ENCODE results near the gene STIP1. TPM values are rescaled to one million over a fixed set of nuclear protein-coding genes. Genes with fewer than 3 reads are reported as not detected.

STIP1 gene
- total and polyA plus RNA-seq, 9 of the 15 experiments (the other 6 are each of a cell fraction or from before 2014, with no cell fraction given), result 58.1 to 465 (median 346) TPM

- TF ChIP-seq RBBP5 (IDR thresholded peaks at IDR 0.05; ENCODE audit: borderline replicate concordance, insufficient read depth, low read length, poor library complexity, severe bottlenecking) (no peak), KAT8 (IDR thresholded peaks at IDR 0.05; ENCODE audit: low read depth) (no peak), HSF4 (CRISPR knock-in tag; IDR thresholded peaks at IDR 0.05; ENCODE audit: borderline replicate concordance) (no peak), CCNT2 (IDR thresholded peaks at IDR 0.05; ENCODE audit: borderline replicate concordance, extremely low read depth, insufficient read length, low read depth, low read length) (no peak), ZNF239 (CRISPR knock-in tag; IDR thresholded peaks at IDR 0.05) (no peak)
Observed at GRCh38 chr11:64250415-64251015, 64.5 kb downstream of the STIP1 start (continued).

- in situ Hi-C loops (cut with MboI), result no loop called here
- Histone ChIP-seq H4K20me1 (replicated peaks; ENCODE audit: control insufficient read depth, insufficient read depth, low read length) (peaks cover 7% of the 10 kb centered on the region), H3K36me3 (ENCODE audit: control insufficient read depth, insufficient read depth, low read length) (peaks cover 32% of the 10 kb centered on the region; the same call in 2 of the 3 replicates), H3K4me1 (replicated peaks in 1 of 2; ENCODE audit: control insufficient read depth in 2 of 2, insufficient read depth in 2 of 2, low read length in 2 of 2) (peaks cover 30 to 87% of the 10 kb centered on the region in 2 experiments), H3K27ac (ENCODE audit: extremely low read depth, low read depth, low read length) (peak within 1 kb of the TSS; percentile 80), H3K4me2 (ENCODE audit: insufficient read depth, low read length) (peak within 1 kb of the TSS; percentile 88), H3K9me3 (replicated peaks; ENCODE audit: control insufficient read depth, insufficient read depth, low read depth, low read length) (no peaks in the 10 kb centered on the region), H3K9me1 (ENCODE audit: control insufficient read depth, insufficient read depth, low read length) (no peaks in the 10 kb centered on the region), H3K79me2 (ENCODE audit: control insufficient read depth, insufficient read depth, low read length) (peaks cover 29% of the 10 kb centered on the region), H3K9ac (ENCODE audit: insufficient read depth in 1 of 2, low read depth in 2 of 2, low read length in 2 of 2) (peak within 1 kb of the TSS; percentile 84 to 95), H2AFZ (ENCODE audit: low read depth, low read length) (peak within 1 kb of the TSS; percentile 94), H3K27me3 (ENCODE audit: control insufficient read depth in 2 of 2, insufficient read depth in 2 of 2, low read length in 2 of 2) (no peaks in the 10 kb centered on the region), H3K4me3 (peak within 1 kb of the TSS; percentile 87)
- TSS peak; percentile 49 for BruUV-seq (replicated peaks)
- intact Hi-C loops (cut with micrococcal nuclease), result no loop called here
- ATAC-seq (peak; percentile 60), DNase-seq (ENCODE audit: extremely low read depth in 1 of 4, low spot score in 3 of 4) (peak; percentile 60 to 92 (median 84)), FAIRE-seq (no peak)
- POLR2A ChIA-PET, result interaction anchor here (1.0 to 7.8 kb wide), 6 partner anchors 8 to 45 kb away, joined by 3 to 58 read pairs (median 7); partner anchors contain the start of gene FERMT3
- CTCF ChIA-PET (ENCODE audit: low intra/inter-chr PET ratio), result interaction anchor here (0.6 to 0.7 kb wide), 2 partner anchors 49 to 1345 kb away, joined by 3 read pairs; partner anchors contain the start of gene CATSPERZ
- WGBS (ENCODE audit: insufficient coverage, low coverage, missing lambda C conversion rate), result 0% methylated on average over 25 of the region's 75 CpGs
- TF ChIP-seq, protein P1, sequence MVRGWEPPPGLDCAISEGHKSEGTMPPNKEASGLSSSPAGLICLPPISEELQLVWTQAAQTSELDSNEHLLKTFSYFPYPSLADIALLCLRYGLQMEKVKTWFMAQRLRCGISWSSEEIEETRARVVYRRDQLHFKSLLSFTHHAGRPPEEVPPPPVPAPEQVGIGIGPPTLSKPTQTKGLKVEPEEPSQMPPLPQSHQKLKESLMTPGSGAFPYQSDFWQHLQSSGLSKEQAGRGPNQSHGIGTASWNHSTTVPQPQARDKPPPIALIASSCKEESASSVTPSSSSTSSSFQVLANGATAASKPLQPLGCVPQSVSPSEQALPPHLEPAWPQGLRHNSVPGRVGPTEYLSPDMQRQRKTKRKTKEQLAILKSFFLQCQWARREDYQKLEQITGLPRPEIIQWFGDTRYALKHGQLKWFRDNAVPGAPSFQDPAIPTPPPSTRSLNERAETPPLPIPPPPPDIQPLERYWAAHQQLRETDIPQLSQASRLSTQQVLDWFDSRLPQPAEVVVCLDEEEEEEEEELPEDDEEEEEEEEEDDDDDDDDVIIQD (CRISPR knock-in tag; IDR thresholded peaks at IDR 0.05), result no peak
- TF ChIP-seq PRDM10 (IDR thresholded peaks at IDR 0.05; ENCODE audit: partially characterized antibody) (peak; percentile 82), ERF (CRISPR knock-in tag; IDR thresholded peaks at IDR 0.05) (0 out of 2 replicates have a peak, but pooled peaks have one; percentile 19), CREB1 (IDR thresholded peaks at IDR 0.05) (no peak), CREB1 (CRISPR knock-in tag; IDR thresholded peaks at IDR 0.05) (peak; percentile 45; the same call in 1 of the 2 replicates), E2F6 (IDR thresholded peaks at IDR 0.05; ENCODE audit: borderline replicate concordance in 1 of 2, extremely low read depth in 1 of 2, insufficient read depth in 1 of 2, insufficient read length in 1 of 2, low read depth in 1 of 2, low read length in 1 of 2, poor library complexity in 1 of 2, severe bottlenecking in 1 of 2) (peak in 1 of 2 experiments; percentile 60)
Observed at GRCh38 chr11:64251016-64251752, 65.2 kb downstream of the STIP1 start, which contains the start of gene PLCB3. TSS of gene PLCB3 (plus strand) at chr11:64251530. CDS start at chr11:64251650, 120 bp downstream.
